ENCODE measurements around the gene NPTX1.
"Not testable (repeated sequence)": the region's sequence is repeated elsewhere in the genome, so short reads cannot be mapped to it uniquely, and the experiment has no call there.

Gene NPTX1

GRCh38 chr17:80475910-80476876 lies at the start of gene NPTX1:
NPTX1 (minus strand) TSS chr17:80476607; CDS start chr17:80476446, 161 bp downstream.
- DNase-seq, result no peak

GRCh38 chr17:80523956-80524712 lies 47.7 kb upstream of the NPTX1 start:
- DNase-seq, result no peak

- no peak for DNase-seq
Observed at GRCh38 chr17:80523054-80523744, 46.8 kb upstream of the NPTX1 start.

DNA sequence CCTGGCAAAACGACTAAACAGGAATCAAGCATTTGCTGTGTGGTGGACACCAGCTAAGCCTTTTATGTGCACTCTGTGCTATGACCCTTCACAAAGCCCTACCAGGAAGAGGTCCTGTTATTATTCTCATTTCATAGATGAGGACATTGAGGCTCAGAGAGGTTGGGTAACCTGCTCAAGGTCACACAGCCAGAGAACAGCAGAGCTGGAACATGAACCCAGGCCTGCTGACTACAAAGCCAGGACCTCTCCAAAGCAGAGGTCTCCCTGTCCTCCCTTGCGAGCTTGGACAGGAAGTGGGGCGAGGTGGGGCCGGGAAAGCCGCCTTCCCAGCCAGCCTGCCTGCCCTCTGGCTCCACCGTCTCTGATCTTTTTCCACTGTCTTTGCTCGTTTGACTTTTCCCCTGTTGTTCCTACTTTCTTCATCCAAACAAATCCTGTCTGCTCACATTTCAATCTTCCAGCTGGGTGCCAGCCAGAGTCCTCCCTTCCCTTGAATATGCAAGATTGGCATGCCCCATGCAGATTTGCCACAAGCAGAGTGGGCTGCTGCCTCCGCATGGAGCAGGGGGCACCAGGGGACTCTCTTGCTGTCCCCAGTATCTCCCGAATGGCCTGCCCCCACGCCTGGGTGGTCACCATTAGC lies 44.5 kb upstream of the NPTX1 start:
- DNase-seq, result no peak

- DNase-seq, result no peak
Observed at GRCh38 chr17:80519091-80519781, 42.8 kb upstream of the NPTX1 start.

- no peak for DNase-seq
Observed at GRCh38 chr17:80518392-80518791, 42.0 kb upstream of the NPTX1 start.

GRCh38 chr17:80517641-80518040 lies 41.2 kb upstream of the NPTX1 start:
- DNase-seq, result no peak

GRCh38 chr17:80516171-80516932 lies 39.9 kb upstream of the NPTX1 start:
- DNase-seq, result no peak

- no peak for DNase-seq
Observed at GRCh38 chr17:80513892-80514291, 37.5 kb upstream of the NPTX1 start.

DNA sequence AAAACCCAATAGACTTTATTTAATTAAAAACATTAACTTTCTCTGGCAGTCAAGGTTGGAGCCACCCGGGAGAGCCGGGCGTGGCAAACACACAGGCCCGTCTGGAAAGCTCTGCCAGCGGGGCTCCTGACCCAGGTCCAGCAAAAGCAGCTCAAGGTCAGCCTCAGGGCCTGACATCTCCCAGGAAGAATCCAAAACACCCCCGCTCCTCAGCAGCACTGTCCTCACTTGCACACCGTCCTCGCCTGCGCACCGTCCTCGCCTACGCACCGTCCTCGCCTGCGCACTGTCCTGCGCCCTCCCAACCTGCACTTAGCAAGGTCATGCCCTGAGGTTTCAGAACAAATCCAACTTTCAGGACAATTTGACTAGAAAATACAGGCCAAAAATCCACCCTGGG lies 36.8 kb upstream of the NPTX1 start:
- no peak for DNase-seq

DNA sequence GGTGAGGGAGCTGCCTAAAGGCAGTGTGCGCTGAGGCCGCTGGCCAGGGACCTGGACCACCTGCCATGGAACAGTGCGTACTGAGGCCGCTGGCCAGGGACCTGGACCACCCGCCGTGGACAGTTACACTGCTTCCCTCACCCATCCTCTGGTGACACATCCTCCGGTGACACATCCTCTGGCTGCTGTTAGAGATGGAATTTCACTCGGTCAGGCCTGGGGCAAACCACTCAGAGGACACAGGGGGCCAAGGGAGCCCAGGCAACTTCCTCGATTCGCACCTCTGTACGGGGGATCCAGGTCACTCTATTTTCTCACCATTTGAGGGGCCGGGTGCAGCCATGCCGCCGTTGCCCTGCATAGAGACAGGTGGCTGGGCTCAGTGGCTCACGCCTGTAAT lies 35.8 kb upstream of the NPTX1 start:
- DNase-seq, result no peak

- no peak for DNase-seq
Observed at GRCh38 chr17:80511222-80512180, 35.1 kb upstream of the NPTX1 start.

DNA sequence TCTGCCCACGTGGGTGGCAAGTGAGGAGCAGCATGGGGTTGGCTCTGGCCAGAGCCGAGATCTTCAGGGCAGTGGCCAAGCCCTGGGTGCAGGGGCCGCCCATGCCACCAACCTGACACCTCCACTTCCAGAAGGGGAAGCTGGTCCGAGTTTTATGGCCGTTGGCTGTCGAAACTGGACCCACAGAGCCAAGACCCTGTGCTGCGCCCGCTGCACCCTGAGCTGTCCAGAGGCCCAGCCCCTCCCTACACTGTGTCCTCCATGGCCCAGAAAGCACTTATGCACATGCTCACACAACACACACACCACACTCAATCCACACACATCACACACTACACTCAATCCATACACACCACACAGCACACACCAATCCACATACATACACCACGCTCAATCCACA lies 34.4 kb upstream of the NPTX1 start:
- DNase-seq, result no peak

DNA sequence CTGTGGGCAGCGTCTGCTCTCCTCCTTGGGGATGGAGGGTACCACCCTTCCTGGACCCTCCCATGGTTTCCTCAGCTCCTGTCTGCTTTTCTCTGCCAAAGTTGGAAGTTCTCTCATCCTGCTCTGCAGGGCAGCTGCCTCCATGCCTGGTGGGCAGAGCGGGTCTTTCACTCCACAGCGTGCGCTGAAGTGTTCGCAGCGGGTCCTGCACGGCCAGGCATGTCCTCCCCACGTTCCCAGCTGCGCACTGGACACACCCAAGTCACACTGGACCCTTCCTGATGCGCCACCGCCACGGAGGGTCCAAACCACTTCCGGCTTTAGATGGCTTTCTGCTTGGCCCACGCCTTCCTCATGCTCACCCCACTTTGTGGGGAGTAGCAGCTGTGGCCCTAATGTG lies 33.7 kb upstream of the NPTX1 start:
- no peak for DNase-seq

DNA sequence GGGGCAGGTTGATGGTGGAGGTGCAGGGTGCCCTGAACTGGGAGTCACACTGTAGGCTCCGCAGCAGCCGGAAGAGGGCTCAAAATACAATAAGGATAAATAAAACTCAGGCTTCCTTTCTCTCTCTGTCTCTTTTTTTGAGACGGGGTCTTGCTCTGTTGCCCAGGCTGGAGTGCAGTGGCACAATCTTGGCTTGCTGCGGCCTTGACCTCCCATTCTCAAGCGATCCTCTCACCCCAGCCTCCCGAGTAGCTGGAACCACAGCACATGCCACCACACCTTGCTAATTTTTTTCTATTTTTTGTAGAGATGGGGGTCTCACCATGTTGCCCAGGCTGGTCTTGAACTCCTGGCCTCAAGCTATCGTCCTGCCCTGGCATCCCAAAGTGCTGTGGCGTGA lies 32.9 kb upstream of the NPTX1 start:
- DNase-seq, result no peak

DNA sequence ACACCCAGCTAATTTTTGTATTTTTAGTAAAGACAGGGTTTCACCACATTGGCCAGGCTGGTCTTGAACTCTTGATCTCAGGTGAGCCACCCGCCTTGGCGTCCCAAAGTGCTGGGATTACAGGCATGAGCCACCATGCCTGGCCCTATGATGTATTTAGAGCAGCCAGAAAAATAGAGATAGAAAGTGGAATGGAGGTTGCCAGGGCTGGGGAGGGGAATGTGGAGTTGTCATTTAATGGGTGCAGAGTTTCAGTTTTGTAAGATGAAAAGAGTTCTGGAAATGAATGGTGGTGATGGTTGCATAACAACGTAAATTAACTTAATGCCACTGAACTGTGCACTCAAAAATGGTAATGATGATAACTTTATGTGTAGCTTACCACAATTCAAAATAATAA lies 31.6 kb upstream of the NPTX1 start:
- DNase-seq, result peak; percentile 14

GRCh38 chr17:80507177-80507576 lies 30.8 kb upstream of the NPTX1 start:
- DNase-seq, result not testable (repeated sequence)

- no peak for DNase-seq
Observed at GRCh38 chr17:80504686-80505413, 28.4 kb upstream of the NPTX1 start.

DNA sequence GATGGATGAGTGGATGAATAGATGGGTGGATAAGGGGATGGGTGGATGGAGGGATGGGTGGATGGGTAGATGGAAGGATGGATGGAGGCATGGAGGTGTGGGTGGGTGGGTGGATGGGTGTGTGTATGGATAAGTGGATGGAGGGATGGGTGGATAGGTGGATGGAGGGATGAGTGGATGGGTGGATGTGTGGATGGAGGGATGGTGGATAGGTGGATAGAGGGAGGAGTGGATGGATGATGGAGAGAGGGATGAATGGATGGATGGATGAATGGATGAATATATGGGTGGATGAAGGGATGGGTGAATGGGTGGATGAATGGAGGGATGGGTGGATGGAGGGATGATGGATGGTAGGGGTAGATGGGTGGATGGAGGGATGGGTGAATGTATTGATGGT lies 27.5 kb upstream of the NPTX1 start:
- DNase-seq, result no peak
